Ishikawa (cell line): Measurements from ENCODE around the gene VN1R4.

Experiments
- CEBPB ChIP-seq: IDR thresholded peaks from 2 replicates; pipeline ENCODE4 v1.6.1; 2012
- CREB1 ChIP-seq: IDR thresholded peaks from 2 replicates; pipeline ENCODE4 v1.6.1; 2012; ENCODE audit warnings: low read depth
- EGR1 ChIP-seq: IDR thresholded peaks from 2 replicates; pipeline ENCODE4 v1.6.1; 2012
- EP300 ChIP-seq: IDR thresholded peaks from 2 replicates; pipeline ENCODE4 v1.6.1; 2012; ENCODE audit warnings: borderline replicate concordance
- FOXM1 ChIP-seq: IDR thresholded peaks from 2 replicates; pipeline ENCODE4 v1.6.1; 2012; ENCODE audit warnings: low read depth, borderline replicate concordance
- MAX ChIP-seq: IDR thresholded peaks from 2 replicates; pipeline ENCODE4 v1.6.1; 2012
- NFIC ChIP-seq: IDR thresholded peaks from 2 replicates; pipeline ENCODE4 v1.6.1; 2012
- RAD21 ChIP-seq: IDR thresholded peaks from 2 replicates; pipeline ENCODE4 v1.6.1; 2012; ENCODE audit warnings: low read depth
- REST ChIP-seq: IDR thresholded peaks from 2 replicates; pipeline ENCODE4 v1.6.1; 2012; ENCODE audit warnings: low read depth, mild to moderate bottlenecking
- TAF1 ChIP-seq: IDR thresholded peaks from 2 replicates; pipeline ENCODE4 v1.6.1; 2012; ENCODE audit warnings: low read depth, mild to moderate bottlenecking
- TCF12 ChIP-seq: IDR thresholded peaks from 2 replicates; pipeline ENCODE4 v1.6.1; 2012; ENCODE audit warnings: low read depth
- TEAD4 ChIP-seq: IDR thresholded peaks from 2 replicates; pipeline ENCODE4 v1.6.1; 2012
- YY1 ChIP-seq: IDR thresholded peaks from 2 replicates; pipeline ENCODE4 v1.6.1; 2012; ENCODE audit warnings: low read depth
- ZBTB7A ChIP-seq: IDR thresholded peaks from 2 replicates; pipeline ENCODE4 v1.6.1; 2012; ENCODE audit warnings: low read depth
- TF ChIP-seq, protein P1 (sequence below): IDR thresholded peaks from 2 replicates; pipeline ENCODE4 v1.6.1; 2012

VN1R4 gene

DNA sequence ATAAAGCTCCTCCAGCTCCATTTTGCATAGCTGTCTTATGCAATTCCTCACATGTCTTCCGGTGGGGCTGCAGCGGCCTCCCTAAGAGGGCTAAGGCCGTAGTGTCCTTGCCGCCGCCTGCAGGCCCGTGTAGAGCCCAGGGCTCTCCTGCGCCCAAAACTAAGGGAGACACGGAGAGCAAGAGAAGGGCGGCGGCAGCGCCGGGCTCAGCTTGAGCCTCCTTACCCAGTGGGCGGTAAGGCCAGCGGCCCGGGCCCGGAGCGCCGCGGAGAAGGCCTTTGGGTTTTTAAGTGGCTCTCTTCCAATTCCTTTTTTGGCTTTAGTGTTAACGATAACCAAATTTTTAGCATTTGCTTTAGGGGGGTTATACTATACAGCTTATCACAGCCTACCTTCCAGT, 42.9 kb downstream of the VN1R4 start:
- TF ChIP-seq FOXM1 = no peak
- TF ChIP-seq REST = no peak
- TF ChIP-seq TAF1 = no peak
- TF ChIP-seq, protein P1, sequence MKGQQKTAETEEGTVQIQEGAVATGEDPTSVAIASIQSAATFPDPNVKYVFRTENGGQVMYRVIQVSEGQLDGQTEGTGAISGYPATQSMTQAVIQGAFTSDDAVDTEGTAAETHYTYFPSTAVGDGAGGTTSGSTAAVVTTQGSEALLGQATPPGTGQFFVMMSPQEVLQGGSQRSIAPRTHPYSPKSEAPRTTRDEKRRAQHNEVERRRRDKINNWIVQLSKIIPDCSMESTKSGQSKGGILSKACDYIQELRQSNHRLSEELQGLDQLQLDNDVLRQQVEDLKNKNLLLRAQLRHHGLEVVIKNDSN = no peak
- TF ChIP-seq CEBPB = no peak
- no peak for TF ChIP-seq EP300
- TF ChIP-seq NFIC = no peak
- no peak for TF ChIP-seq YY1
- no peak for TF ChIP-seq EGR1
- TF ChIP-seq CREB1 = no peak
- no peak for TF ChIP-seq TCF12
- no peak for TF ChIP-seq ZBTB7A
- no peak for TF ChIP-seq TEAD4
- TF ChIP-seq MAX = no peak
- TF ChIP-seq RAD21 = no peak
